HG03460 (cell line): ENCODE measurements around the gene RDH12.

Experiments
- ATAC-seq: cut with Tn5 transposase; IDR thresholded peaks from one replicate; pipeline ENCODE4 v1.9.1; 2021; ENCODE audit not compliant: unreplicated experiment

The RDH12 gene

DNA sequence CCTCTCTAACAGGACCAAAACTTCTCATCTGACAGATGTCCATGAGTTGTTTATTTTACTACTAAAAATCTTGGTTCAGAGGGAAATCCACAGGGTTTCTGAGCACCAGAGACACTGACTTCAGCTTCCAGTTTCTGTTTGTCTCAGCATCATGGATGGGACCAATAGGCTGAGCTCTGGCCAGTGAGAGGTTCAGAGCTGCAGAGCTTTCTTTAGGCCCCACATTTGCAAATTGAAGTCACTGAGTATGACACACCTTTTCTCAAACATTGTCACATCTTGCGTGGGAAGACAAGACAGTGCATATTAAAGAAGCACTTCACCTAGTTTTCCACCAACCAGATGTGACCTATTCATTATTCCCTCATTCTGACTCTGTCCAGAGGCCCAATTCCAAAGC, 45.2 kb downstream of the RDH12 start:
- no peak for ATAC-seq

DNA sequence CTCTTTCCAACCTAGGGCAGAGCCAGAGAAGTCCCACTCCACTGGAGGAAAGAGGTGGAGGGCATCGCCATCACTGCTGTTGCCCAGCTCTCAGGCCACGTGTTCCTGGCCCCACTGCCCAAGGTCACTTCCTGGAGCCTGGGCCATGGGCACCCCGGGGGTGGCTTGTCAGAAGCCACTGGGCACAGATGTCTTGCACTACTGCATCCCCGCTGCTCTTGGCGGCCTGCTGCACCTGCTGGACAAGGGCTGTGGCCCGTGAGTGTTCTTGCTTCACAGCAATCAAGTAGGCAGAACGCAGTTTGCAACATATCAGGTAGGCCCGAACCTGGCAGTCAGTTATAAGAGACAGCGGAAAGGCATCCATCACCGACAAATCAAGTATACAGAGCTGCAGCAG, 46.6 kb downstream of the RDH12 start:
- no peak for ATAC-seq

DNA sequence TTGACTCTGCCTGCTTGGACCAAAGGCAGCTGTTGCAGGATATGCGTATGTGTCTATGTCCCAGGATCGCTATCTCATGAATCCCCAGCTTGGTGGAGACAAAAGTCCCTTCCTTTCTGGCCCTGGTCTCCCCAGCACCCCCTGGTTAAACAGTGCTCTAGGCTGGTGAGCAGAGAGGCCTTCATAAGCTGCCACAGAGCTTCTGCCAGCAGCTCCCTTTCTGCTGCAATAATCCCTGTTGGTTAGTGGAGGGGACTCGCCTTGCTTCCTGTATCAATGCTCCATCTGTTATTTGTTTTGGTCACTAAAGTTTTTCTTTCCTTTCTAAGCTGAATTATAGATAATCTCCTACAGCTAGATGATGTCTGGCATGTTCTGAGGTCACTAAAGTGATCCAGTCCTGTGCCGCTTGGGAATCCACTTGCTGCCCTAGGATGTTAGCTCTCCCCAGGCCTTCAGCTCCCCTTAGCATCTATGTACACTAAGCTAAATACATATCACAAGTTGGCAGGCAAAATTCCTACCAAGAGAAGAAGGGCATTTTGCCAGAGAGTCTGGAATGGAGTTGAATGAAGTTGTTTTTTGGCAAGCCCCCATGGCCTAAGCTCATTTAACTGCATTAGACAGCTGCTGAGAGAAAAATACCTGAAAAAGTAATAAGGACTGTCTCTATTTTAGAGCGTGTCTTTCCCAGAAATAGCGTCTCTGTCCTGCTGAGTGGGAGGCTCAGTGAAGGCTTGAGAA, 47.8 kb downstream of the RDH12 start:
- no peak for ATAC-seq

DNA sequence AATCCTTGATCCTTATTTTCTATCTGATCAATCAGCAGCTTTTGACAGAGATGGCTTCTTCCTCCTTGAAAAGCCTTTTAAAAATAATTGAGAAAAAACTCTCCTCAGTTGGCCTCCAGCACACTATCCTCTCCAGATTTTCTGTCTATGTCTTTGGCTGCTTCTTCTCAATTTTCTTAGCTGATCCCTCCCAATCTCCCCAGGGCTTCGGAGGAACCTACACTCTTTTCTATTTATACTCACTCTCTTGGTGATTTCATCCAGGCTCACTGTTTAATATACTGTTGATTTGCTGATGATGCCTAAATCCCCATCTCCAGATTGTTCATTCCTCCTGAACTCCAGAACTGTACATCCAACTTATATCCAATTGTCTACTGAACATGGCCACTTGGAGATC, 54.8 kb downstream of the RDH12 start:
- ATAC-seq, result no peak

DNA sequence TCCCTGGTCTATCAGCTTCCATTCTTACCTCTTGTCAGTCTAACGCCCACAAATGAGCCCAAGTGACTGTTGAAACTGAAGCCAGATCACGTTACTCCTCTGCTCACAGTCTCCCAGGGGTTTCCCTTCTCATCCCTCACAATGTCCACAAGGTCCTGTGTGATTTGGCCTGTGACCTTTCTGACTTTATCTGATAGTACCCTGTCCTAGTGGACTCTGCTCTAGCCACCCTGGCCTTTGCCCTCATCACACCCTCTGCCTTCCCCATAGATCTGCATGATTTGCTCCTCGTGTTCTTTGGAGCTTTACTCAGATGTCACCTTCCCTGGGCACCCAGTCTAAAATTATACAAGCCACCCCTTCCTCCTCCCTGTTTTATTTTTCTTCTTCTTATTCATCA, 55.5 kb downstream of the RDH12 start:
- no peak for ATAC-seq

DNA sequence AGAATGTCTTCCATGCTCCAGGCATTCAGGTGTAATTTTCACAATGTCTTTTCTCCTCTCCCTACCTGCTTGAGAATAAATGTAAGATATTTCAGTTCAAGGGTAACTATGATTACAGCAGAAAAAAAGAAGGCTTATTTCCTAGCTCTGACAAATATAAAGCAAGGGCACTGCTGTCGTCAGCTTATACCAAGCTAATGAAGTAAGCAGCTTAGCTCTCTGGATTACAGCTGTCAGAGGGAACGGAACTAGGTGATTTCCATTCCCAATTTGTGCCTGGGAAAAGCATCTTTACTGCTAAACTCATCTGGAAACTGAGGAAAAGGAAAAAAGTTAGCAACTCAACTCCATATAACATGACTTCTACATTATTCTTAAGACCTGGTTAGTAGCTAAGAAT, 58.2 kb downstream of the RDH12 start:
- no peak for ATAC-seq

DNA sequence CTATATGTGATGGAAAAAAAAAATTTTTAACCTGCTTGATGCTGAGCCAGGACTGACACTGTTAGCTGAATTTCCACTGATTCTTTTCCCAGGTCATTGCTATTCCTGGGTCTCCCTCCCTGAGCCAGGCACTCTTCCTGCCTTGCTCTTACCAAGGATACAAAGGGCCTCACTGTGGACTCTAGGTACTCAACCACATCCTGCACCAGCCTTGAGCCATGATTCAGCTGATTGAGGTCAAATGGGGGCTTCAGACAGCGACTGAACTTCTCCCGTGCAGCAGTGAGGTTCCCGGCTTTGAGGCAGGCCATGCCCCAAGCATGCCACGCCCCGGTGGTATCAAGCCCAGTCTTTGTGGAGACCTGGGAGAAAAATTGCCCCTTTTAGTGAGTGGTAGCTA, 60.4 kb downstream of the RDH12 start:
- ATAC-seq, result no peak

DNA sequence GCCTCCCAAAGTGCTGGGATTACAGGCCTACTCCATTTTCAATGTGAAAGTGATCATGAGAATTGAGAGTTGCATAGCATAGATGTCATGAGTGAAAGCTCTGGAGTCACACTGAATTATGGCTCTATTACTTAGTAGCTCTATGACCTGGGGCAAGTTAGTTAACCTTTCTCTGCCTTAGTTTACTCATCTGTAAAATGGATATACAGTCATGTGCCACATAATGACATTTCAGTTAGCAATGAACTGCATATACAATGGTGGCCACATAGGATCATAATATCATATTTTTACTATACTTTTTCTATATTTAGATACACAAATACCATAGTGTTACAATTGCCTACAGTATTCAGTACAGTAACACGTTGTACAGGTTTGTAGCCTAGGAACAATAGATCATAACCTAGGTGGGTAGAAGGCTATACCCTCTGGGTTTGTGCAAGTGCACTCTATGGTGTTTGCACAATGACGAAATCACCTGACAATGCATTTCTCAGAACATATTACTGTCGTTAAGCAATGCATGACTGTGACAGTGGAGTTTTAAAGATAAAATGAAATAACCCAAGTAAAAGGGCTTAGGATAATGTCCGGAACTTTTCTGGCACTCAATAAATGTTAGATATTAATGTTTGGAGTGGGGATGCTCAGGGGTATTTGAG, 61.6 kb downstream of the RDH12 start:
- no peak for ATAC-seq

DNA sequence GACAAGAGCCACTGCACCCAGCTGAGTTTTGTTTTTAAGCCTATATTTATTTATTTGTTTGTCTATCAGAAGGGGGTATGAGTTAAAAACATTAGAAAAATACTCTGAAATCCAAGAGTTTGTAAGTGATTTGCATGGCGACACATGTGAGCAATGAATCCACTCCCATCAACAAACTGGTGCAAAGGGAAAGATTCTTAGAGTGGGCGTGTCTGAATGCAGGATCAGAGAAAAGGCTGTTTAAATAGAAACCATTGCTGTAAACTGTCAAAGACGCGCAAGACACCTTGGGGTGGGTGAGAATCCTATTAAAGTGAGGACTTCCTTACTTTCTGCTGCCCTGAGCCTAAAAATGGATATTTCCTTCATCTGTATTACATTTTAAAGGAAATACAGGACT, 62.8 kb downstream of the RDH12 start:
- no peak for ATAC-seq

DNA sequence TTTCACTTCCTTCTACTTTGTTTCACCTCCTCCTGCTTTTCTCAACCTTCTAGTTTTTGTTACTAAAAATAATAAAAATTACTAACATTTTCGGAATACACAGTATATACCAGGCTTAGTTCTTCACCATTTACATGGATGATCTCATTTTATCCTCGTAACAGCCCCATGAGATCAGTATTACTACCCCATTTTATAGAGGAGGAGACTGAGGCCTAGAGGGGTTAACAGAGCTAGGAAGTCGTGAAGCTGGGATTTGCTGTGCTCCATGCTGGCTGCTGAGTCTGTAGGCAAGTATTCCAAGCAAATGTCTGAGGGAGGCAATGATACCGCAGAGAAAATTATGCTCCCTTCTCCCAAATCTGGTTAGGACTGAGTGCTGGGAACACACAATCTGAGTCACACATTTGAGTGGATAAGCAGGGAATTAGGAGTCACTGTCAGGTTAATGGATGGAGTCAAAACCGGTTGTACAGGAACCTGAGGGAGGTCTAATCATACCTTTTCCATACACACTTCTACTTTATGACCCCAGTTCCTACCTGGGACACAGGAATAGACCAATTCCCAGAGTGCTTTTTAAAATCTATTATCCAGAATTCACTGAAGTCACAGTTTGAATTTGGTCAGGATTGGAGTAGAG, 63.6 kb downstream of the RDH12 start:
- no peak for ATAC-seq

DNA sequence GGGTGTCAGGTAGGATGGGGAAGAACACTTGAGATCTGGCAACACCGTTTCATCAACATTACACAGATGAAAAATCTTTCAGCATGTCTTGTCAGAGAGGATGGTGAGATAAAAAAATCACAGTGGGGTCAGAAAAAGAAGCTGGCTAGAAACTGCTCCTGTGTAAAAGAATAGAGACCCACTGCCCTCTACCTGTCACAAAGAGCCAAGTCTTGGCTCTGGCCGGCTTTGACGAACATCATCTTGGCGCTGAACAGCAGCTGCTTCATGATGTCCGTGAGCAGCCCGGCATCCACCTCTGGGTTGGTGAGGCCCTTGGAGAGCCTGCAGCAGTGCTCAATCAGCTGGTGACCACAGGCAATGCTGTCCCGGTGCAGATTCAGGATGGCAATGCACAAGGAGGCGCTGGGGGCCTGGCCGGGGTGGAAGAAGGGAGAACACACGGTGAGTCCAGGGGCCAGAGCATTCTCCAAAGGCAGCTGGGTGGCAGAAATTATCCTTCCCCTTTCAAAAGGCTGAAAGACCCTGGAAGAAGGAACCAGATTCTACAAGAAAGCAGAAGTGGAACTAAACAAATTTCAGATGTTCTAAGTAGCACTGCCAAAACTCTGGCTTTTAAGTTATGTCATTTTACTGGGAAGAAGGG, 64.5 kb downstream of the RDH12 start:
- no peak for ATAC-seq

DNA sequence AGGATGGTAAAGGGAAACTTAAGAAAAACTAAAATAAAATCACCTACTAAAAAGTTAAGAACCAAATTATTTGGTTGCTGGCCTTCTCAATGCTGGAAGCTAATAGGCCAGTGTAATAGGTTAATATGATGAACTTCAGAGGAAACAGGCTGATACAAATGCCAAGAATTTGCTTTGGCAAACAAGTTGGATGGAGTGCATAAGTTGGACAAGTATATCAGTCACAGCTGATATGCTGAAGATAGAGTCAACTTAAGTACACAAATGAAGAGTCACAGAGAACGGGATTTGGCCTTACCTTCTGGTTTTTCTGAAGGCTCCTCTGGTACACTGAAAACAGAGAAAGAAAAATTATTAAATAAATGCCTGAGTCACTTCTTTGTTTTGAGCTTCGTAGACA, 66.5 kb downstream of the RDH12 start:
- ATAC-seq, result no peak

DNA sequence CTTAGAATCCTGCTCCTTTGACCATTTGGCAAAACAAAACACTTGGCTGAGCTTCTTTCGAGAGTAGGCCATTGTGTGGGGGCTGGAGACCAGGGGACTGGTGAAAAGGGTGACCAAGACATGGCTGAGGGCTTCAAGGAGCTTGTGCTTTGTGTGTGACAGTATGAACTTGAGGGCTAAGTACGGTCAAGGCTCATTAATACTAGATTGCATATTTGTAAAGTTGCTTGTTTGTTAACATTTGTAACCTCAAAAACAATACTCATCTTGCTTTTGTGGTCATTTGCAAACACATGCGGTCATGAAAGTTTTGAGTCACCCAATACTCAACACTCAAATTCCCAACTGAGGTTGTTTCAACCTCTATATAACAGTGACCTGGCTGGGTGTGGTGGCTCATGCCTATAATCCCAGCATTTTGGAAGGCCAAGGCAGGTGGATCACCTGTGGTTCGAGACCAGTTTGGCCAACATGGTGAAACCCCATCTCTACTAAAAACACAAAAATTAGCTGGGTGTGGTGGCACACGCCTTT, 72.2 kb downstream of the RDH12 start:
- ATAC-seq, result no peak

DNA sequence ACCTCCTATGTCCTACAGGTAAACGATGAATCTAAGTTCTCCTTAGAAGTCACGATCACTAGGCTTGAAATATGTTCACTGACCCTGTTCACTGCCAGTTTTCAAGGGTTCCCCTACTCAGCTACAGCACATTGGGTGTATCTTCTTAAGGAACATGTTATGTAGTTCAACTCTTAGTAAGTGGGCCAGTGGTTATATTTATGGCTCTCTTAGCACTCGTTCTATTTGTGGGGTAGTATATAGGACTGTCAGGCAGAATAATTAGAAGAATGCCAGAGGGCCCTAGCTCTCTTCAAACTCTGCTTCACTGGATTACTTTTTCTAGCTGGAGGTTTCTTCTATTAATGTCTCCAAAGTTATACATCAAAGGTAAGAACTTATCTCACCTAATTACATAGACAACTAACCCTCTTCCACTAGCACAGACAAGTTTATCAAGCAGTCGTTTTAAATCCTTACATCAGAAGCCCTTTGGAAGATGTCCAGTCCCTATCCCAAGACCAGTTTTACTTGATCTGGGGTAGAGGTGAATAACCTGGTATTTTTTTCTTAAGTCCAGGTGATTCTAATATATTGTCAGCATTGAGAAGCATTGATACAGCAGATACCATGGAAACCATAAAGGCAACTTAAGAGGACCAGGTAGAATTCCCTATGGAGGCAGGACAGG, 75.1 kb downstream of the RDH12 start:
- ATAC-seq, result no peak

DNA sequence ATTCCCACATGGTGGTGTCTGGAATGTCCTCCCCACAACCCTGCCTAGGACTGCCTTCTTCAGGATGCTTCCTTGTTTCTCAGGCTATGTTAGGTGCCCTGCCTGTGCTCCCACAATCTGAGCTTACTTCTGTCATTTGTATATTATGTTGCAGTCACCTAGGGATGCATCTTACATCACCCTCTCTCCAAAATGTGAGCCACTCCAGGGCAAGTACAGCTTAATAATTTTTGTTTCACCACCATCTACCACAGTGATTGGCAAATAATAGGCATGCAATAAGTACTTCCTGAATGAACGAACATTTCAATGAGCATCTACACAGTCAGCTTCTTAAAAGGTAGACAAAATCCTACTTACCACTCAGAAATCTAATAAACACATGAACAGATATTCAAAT, 77.1 kb downstream of the RDH12 start:
- ATAC-seq, result no peak

DNA sequence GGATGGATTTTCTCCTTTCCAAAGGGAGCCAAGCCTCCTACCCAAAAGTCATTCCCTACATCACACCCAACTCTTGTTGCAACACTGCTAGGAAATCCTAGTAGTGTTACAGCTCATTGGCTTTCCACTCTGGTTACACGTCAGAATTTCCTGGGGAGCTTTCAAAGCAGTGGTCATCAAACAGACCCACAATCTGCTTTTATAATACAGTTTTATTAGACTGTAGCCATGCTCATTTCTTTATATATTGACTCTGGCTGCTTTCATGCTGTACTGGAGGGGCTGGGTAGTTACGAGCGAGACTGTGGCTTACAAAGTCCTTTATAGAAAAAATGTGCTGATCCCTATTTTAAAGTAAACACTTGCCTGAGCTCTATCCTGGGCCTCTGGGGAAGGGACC, 80.4 kb downstream of the RDH12 start:
- no peak for ATAC-seq
